WTC11 (cell line): ENCODE measurements around the gene DPH5. TPM values are rescaled to one million over a fixed set of nuclear protein-coding genes. Genes with fewer than 3 reads are reported as not detected.

Experiments used
- ATAC-seq: fragments of 200-7000 bp; cut with Tn5 transposase; 2 replicates; pipeline ENCODE4 v1.10.0; 2021; ENCODE audit warnings: mild to moderate bottlenecking, moderate library complexity
- CTCF ChIA-PET: fragments of 300-600 bp; sonication (Branson Sonifier 250); formaldehyde crosslinking; loops from one replicate; lab custom pipeline; 2021; ENCODE audit warnings: antibody characterized with exemption; lab: Charles Lee
- POLR2A ChIA-PET: fragments of 350-600 bp; sonication (Branson Sonifier 250); formaldehyde crosslinking; loops from one replicate; lab custom pipeline; 2021; ENCODE audit warnings: antibody characterized with exemption; lab: Charles Lee
- DNase-seq: peaks from one replicate; pipeline ENCODE4 v3.0.0; 2021; ENCODE audit warnings: low spot score
- H3K27ac Mint-ChIP-seq: 2 replicates; pipeline ENCODE4 v1.8.0; 2021; ENCODE audit warnings: mixed read lengths
- H3K27me3 Mint-ChIP-seq: 2 replicates; pipeline ENCODE4 v1.8.0; 2021; ENCODE audit warnings: low read depth, mild to moderate bottlenecking, moderate library complexity, mixed read lengths
- H3K36me3 Mint-ChIP-seq: 2 replicates; pipeline ENCODE4 v1.8.0; 2021; ENCODE audit warnings: mixed read lengths
- H3K4me1 Mint-ChIP-seq: 2 replicates; pipeline ENCODE4 v1.8.0; 2022; ENCODE audit warnings: mixed read lengths
- H3K4me3 Mint-ChIP-seq: 2 replicates; pipeline ENCODE4 v1.8.0; 2021; ENCODE audit warnings: mild to moderate bottlenecking, moderate library complexity, mixed read lengths
- H3K9me3 Mint-ChIP-seq: 2 replicates; pipeline ENCODE4 v1.8.0; 2021; ENCODE audit warnings: mixed read lengths
- CBFB ChIP-seq: sonication (generic); formaldehyde crosslinking; IDR thresholded peaks from 2 replicates; pipeline ENCODE4 v1.8.1; 2022; ENCODE audit warnings: mild to moderate bottlenecking, low read depth, missing genetic modification reagents
- CREB1 ChIP-seq: sonication (generic); formaldehyde crosslinking; IDR thresholded peaks from 2 replicates; pipeline ENCODE4 v1.8.0; 2023; ENCODE audit warnings: mild to moderate bottlenecking, missing genetic modification reagents
- CREM ChIP-seq: sonication (generic); formaldehyde crosslinking; IDR thresholded peaks from 2 replicates; pipeline ENCODE4 v1.8.1; 2022; ENCODE audit warnings: mild to moderate bottlenecking, missing genetic modification reagents, moderate library complexity
- E2F4 ChIP-seq: sonication (generic); formaldehyde crosslinking; IDR thresholded peaks from 2 replicates; pipeline ENCODE4 v1.8.1; 2022; ENCODE audit warnings: low read depth, mild to moderate bottlenecking, moderate library complexity, missing genetic modification reagents, borderline replicate concordance
- E2F5 ChIP-seq: sonication (generic); formaldehyde crosslinking; IDR thresholded peaks from 2 replicates; pipeline ENCODE4 v1.8.1; 2022; ENCODE audit warnings: mild to moderate bottlenecking, moderate library complexity, missing genetic modification reagents
- ELF4 ChIP-seq: sonication (generic); formaldehyde crosslinking; IDR thresholded peaks from 2 replicates; pipeline ENCODE4 v1.8.1; 2022; ENCODE audit warnings: low read depth, mild to moderate bottlenecking, moderate library complexity, missing genetic modification reagents
- GRHL2 ChIP-seq: fragments of 250-450 bp; sonication (Bioruptor Pico); IDR thresholded peaks from 2 replicates; pipeline ENCODE4 v1.8.0; 2022; ENCODE audit warnings: mild to moderate bottlenecking, moderate library complexity; ENCODE audit not compliant: insufficient replicate concordance, severe bottlenecking
- JAZF1 ChIP-seq: fragments of 250-450 bp; sonication (Bioruptor Pico); IDR thresholded peaks from 2 replicates; pipeline ENCODE4 v1.9.0; 2021; ENCODE audit warnings: moderate library complexity, mild to moderate bottlenecking, inconsistent platforms
- KAT7 ChIP-seq: sonication (generic); formaldehyde crosslinking; IDR thresholded peaks from 2 replicates; pipeline ENCODE4 v1.8.1; 2023; ENCODE audit warnings: missing genetic modification reagents, mild to moderate bottlenecking, borderline replicate concordance
- MYBL2 ChIP-seq: sonication (generic); formaldehyde crosslinking; IDR thresholded peaks from 2 replicates; pipeline ENCODE4 v1.8.1; 2023; ENCODE audit warnings: mild to moderate bottlenecking, moderate library complexity, missing genetic modification reagents
- NR2C2 ChIP-seq: sonication (generic); formaldehyde crosslinking; IDR thresholded peaks from 2 replicates; pipeline ENCODE4 v1.8.0; 2022; ENCODE audit warnings: mild to moderate bottlenecking, missing genetic modification reagents
- TEAD1 ChIP-seq: sonication (generic); formaldehyde crosslinking; IDR thresholded peaks from 2 replicates; pipeline ENCODE4 v1.8.0; 2022; ENCODE audit warnings: mild to moderate bottlenecking, missing genetic modification reagents
- USF2 ChIP-seq: sonication (generic); formaldehyde crosslinking; IDR thresholded peaks from 2 replicates; pipeline ENCODE4 v1.8.1; 2023; ENCODE audit warnings: mild to moderate bottlenecking, missing genetic modification reagents, moderate library complexity
- ZNF423 ChIP-seq: fragments of 250-450 bp; sonication (Bioruptor Pico); IDR thresholded peaks from 2 replicates; pipeline ENCODE4 v2.1.2; 2022; ENCODE audit warnings: mild to moderate bottlenecking, moderate library complexity
- total RNA-seq: library from RNA; stranded (reverse); gene quantifications from 3 replicates; pipeline ENCODE4 v1.2.3, GENCODE V29; 2021
- TF ChIP-seq, protein P1 (sequence below): sonication (generic); formaldehyde crosslinking; IDR thresholded peaks from 2 replicates; pipeline ENCODE4 v1.8.0; 2022; ENCODE audit warnings: mild to moderate bottlenecking, missing genetic modification reagents
- TF ChIP-seq, protein P2 (sequence below): sonication (generic); formaldehyde crosslinking; IDR thresholded peaks from 2 replicates; pipeline ENCODE4 v1.8.0; 2022; ENCODE audit warnings: mild to moderate bottlenecking, missing genetic modification reagents
- TF ChIP-seq, protein P3 (sequence below): sonication (generic); formaldehyde crosslinking; IDR thresholded peaks from 2 replicates; pipeline ENCODE4 v1.8.1; 2022; ENCODE audit warnings: low read depth, missing genetic modification reagents, borderline replicate concordance
- TF ChIP-seq, protein P4 (sequence below): fragments of 250-450 bp; sonication (Bioruptor Pico); IDR thresholded peaks from 2 replicates; pipeline ENCODE4 v1.9.0; 2021; ENCODE audit warnings: moderate library complexity, mild to moderate bottlenecking, inconsistent platforms, borderline replicate concordance
- TF ChIP-seq, protein P5 (sequence below): sonication (generic); formaldehyde crosslinking; conservative IDR thresholded peaks from 2 replicates; pipeline ENCODE4 v1.8.1; 2022; ENCODE audit warnings: mild to moderate bottlenecking, missing genetic modification reagents

Gene DPH5
- total RNA-seq, 1 experiment from 2014 or later = 64.8 TPM

DNA sequence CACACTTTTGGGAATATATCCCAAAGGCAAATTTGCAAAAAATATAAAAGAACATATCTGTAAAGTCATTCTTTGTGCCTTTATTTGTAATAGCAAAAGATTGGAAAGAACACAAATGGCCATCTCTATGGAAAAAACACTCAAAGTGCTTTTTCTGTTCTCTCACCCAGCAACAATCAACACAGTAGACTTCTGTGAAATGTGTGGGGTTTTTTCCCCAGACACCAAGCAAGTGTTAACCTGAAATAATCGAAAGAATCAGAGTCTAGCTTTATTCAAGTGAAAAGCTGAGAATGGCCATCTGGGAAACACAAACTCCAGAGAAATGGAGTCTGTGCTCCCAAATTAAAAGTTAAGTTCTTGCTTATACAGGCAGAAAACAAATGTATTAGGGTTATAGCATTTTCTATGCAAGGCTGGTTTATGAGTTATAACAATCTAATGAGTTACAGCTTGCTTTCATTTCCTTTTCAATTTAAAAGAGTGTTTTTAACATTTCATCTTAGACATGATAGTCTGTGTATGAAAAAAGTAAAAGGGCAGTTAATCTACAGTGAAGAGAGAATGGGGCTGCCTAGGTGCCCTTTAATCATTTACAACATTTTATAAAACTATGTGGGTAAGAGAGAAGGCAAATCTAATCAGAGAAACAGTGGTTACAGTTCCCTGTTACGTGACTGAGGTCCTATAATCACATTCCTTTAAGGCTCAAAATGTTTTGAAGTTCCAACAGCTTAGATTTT, 83.1 kb downstream of the DPH5 start:
- CTCF ChIA-PET = interaction anchor here (1.1 kb wide), 1 partner anchor 346 kb away, joined by 3 read pairs; no protein-coding TSS in a partner anchor

DNA sequence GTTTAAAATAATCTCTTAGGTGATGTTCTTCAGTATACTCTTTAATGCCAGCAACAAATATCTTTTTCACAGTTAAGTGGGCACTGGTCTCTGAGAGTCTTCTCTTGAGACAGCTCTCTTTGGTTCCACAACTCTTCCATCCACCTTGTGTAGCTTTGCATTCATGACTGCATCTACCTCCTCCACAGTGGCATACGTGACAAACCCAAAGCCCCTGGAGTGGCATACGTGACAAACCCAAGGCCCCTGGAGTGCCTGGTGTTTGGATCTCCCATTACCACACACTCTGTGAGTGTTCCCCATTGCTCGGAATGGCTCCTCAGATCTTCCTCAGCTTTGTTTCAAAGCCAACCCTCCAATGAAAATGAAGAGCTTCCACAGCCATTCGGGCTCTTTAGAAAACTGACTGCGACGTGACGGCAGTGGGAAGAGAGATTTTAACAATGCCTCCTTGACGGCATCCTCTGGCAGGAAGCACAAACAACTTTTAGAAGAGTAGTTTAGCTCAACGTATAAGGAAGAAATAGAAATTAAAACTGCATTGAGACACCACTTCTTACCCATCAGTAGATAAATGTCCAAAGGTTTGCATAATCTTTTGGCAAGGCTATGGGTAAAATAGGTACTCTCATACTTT, 83.9 kb downstream of the DPH5 start:
- peaks cover 57% of the 10 kb centered on the region for H3K36me3 Mint-ChIP-seq
- peaks cover 3% of the 10 kb centered on the region; the same call in 1 of the 2 replicates for H3K4me1 Mint-ChIP-seq
- DNase-seq (no peak), ATAC-seq (no peak)
- TF ChIP-seq CBFB (CRISPR knock-in tag) = no peak
- no peak for TF ChIP-seq E2F4 (CRISPR knock-in tag)
- TF ChIP-seq USF2 (CRISPR knock-in tag) = no peak
- TF ChIP-seq KAT7 (CRISPR knock-in tag) = no peak
- no peak for TF ChIP-seq JAZF1 (CRISPR knock-in tag)
- TF ChIP-seq TEAD1 (CRISPR knock-in tag) = no peak
- TF ChIP-seq, protein P1, sequence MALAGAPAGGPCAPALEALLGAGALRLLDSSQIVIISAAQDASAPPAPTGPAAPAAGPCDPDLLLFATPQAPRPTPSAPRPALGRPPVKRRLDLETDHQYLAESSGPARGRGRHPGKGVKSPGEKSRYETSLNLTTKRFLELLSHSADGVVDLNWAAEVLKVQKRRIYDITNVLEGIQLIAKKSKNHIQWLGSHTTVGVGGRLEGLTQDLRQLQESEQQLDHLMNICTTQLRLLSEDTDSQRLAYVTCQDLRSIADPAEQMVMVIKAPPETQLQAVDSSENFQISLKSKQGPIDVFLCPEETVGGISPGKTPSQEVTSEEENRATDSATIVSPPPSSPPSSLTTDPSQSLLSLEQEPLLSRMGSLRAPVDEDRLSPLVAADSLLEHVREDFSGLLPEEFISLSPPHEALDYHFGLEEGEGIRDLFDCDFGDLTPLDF = no peak
- no peak for TF ChIP-seq GRHL2 (CRISPR knock-in tag)
- no peak for TF ChIP-seq ELF4 (CRISPR knock-in tag)
- TF ChIP-seq, protein P2, sequence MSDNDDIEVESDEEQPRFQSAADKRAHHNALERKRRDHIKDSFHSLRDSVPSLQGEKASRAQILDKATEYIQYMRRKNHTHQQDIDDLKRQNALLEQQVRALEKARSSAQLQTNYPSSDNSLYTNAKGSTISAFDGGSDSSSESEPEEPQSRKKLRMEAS (CRISPR knock-in tag) = no peak
- TF ChIP-seq CREM = no peak
- no peak for TF ChIP-seq CREB1
- TF ChIP-seq, protein P3, sequence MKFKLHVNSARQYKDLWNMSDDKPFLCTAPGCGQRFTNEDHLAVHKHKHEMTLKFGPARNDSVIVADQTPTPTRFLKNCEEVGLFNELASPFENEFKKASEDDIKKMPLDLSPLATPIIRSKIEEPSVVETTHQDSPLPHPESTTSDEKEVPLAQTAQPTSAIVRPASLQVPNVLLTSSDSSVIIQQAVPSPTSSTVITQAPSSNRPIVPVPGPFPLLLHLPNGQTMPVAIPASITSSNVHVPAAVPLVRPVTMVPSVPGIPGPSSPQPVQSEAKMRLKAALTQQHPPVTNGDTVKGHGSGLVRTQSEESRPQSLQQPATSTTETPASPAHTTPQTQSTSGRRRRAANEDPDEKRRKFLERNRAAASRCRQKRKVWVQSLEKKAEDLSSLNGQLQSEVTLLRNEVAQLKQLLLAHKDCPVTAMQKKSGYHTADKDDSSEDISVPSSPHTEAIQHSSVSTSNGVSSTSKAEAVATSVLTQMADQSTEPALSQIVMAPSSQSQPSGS (CRISPR knock-in tag) = no peak
- no peak for TF ChIP-seq NR2C2 (CRISPR knock-in tag)
- no peak for TF ChIP-seq MYBL2 (CRISPR knock-in tag)
- TF ChIP-seq, protein P4, sequence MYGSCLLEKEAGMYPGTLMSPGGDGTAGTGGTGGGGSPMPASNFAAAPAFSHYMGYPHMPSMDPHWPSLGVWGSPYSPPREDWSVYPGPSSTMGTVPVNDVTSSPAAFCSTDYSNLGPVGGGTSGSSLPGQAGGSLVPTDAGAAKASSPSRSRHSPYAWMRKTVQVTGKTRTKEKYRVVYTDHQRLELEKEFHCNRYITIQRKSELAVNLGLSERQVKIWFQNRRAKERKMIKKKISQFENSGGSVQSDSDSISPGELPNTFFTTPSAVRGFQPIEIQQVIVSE (CRISPR knock-in tag) = no peak
- no peak overlapping the region for H3K4me3 Mint-ChIP-seq
- H3K27ac Mint-ChIP-seq = no peak overlapping the region
- ChIA-PET POLR2A (no interaction called here), CTCF (interaction anchor here (1.1 kb wide), 1 partner anchor 347 kb away, joined by 3 read pairs; no protein-coding TSS in a partner anchor)
- H3K27me3 Mint-ChIP-seq = no peaks in the 10 kb centered on the region
- H3K9me3 Mint-ChIP-seq = peaks cover 18% of the 10 kb centered on the region

More for the DNA sequence above, 83.1 kb downstream of the DPH5 start:
- DNase-seq (no peak), ATAC-seq (no peak)
- Mint-ChIP-seq H3K4me1 (peaks cover 3% of the 10 kb centered on the region; the same call in 1 of the 2 replicates), H3K27me3 (no peaks in the 10 kb centered on the region), H3K9me3 (peaks cover 22% of the 10 kb centered on the region), H3K27ac (no peak overlapping the region), H3K4me3 (no peak overlapping the region), H3K36me3 (peaks cover 59% of the 10 kb centered on the region)
- TF ChIP-seq E2F5 (CRISPR knock-in tag) (no peak), ZNF423 (CRISPR knock-in tag) (no peak)
- TF ChIP-seq, protein P5, sequence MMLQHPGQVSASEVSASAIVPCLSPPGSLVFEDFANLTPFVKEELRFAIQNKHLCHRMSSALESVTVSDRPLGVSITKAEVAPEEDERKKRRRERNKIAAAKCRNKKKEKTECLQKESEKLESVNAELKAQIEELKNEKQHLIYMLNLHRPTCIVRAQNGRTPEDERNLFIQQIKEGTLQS = no peak
- POLR2A ChIA-PET = no interaction called here
